ENCODE measurements around the gene H3-3A. TPM values are rescaled to one million over a fixed set of nuclear protein-coding genes. Genes with fewer than 3 reads are reported as not detected.

Gene H3-3A
- total RNA-seq, 1 experiment from 2014 or later: 1,129 TPM

DNA sequence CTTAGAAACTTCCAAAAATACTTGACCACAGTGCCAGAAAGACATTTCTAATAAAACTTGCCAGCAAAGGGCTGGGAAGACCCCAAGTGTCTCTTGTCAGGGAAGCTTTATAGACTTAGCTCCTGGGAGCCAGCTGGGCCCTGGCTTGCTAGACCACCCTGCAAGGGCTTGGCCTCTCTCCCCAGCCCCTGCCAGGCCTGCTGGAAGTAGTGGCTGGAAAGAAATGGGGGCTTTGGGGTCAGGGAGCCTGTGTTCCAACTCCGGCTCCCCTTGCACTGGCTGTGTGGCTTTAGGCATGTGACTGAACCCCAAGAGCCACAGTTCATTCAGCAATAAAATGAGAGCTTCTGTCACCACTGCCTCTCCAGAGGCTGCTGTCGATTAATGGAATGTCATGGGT lies 31.1 kb downstream of the H3-3A start:
- no peak overlapping the region for H2BK5ac ChIP-seq (ENCODE audit: insufficient read length, low read length)
- H2BK20ac ChIP-seq (ENCODE audit: low read depth, low read length, poor library complexity, severe bottlenecking): no peak overlapping the region
- H3K9me3 ChIP-seq (ENCODE audit: control insufficient read depth, low read depth, low read length): no peaks in the 10 kb centered on the region
- no peak overlapping the region for H2BK120ac ChIP-seq (ENCODE audit: low read depth, low read length, poor library complexity, severe bottlenecking)
- no peak overlapping the region for H3K18ac ChIP-seq (ENCODE audit: insufficient read length, low read depth, low read length)
- H4K20me1 ChIP-seq (ENCODE audit: control insufficient read depth, insufficient read depth, insufficient read length): no peaks in the 10 kb centered on the region
- H3K79me1 ChIP-seq (ENCODE audit: insufficient read depth, low read depth, low read length, poor library complexity, severe bottlenecking): no peaks in the 10 kb centered on the region
- H3K4me1 ChIP-seq (ENCODE audit: insufficient read depth, low read length): no peaks in the 10 kb centered on the region
- H3K4ac ChIP-seq (ENCODE audit: low read depth, low read length): no peak overlapping the region
- WGBS (ENCODE audit: extremely low coverage, insufficient read length, low lambda C conversion rate): no CpG with 5 or more reads among the region's 2 CpGs
- H2BK12ac ChIP-seq (ENCODE audit: insufficient read length, low read depth, low read length): no peak overlapping the region
- no peak overlapping the region for H3K27ac ChIP-seq (ENCODE audit: insufficient read length, low read depth, low read length)
- H3K9me3 Mint-ChIP-seq: peaks cover 0 to 4% of the 10 kb centered on the region in 2 experiments; a peak in 2 of 5 replicates
- H2BK15ac ChIP-seq (ENCODE audit: low read depth, low read length): no peak overlapping the region
- peaks cover 5% of the 10 kb centered on the region; the same call in 1 of the 2 replicates for H3K27me3 Mint-ChIP-seq (ENCODE audit: low read depth)
- H3K4me3 Mint-ChIP-seq: no peak overlapping the region
- H4K8ac ChIP-seq (replicated peaks; ENCODE audit: insufficient read length, low read depth, low read length): no peak overlapping the region
- no peak overlapping the region for H3K9ac ChIP-seq (ENCODE audit: extremely low read depth, insufficient read length, low read length)
- H3K27ac Mint-ChIP-seq: no peak overlapping the region
- no peaks in the 10 kb centered on the region for H3K27me3 ChIP-seq (ENCODE audit: insufficient read depth, low read length)
- H3T11ph ChIP-seq (ENCODE audit: low read length): no peak overlapping the region
- H3K4me1 Mint-ChIP-seq: peaks cover 10 to 17% of the 10 kb centered on the region in 2 experiments
- H3K23ac ChIP-seq (ENCODE audit: insufficient read length, low read depth, low read length): no peak overlapping the region
- H3K23me2 ChIP-seq (ENCODE audit: insufficient read length, low read depth, low read length, poor library complexity, severe bottlenecking): no peaks in the 10 kb centered on the region
- no peak overlapping the region for H3K56ac ChIP-seq (ENCODE audit: insufficient read length, low read depth, low read length)
- TF ChIP-seq, protein P1, sequence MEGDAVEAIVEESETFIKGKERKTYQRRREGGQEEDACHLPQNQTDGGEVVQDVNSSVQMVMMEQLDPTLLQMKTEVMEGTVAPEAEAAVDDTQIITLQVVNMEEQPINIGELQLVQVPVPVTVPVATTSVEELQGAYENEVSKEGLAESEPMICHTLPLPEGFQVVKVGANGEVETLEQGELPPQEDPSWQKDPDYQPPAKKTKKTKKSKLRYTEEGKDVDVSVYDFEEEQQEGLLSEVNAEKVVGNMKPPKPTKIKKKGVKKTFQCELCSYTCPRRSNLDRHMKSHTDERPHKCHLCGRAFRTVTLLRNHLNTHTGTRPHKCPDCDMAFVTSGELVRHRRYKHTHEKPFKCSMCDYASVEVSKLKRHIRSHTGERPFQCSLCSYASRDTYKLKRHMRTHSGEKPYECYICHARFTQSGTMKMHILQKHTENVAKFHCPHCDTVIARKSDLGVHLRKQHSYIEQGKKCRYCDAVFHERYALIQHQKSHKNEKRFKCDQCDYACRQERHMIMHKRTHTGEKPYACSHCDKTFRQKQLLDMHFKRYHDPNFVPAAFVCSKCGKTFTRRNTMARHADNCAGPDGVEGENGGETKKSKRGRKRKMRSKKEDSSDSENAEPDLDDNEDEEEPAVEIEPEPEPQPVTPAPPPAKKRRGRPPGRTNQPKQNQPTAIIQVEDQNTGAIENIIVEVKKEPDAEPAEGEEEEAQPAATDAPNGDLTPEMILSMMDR (conservative IDR thresholded peaks at IDR 0.05): no peak
- H3K4me2 ChIP-seq (ENCODE audit: insufficient read depth, insufficient read length, low read length): no peak overlapping the region
- H3K14ac ChIP-seq (ENCODE audit: insufficient read depth, low read length): no peak overlapping the region
- no peaks in the 10 kb centered on the region for H3K79me2 ChIP-seq (ENCODE audit: insufficient read depth, low read length)
- no peaks in the 10 kb centered on the region; a peak in 1 of 7 replicates for H3K36me3 Mint-ChIP-seq (ENCODE audit: insufficient read depth in 1 of 3, low read depth in 3 of 3)
- H2AK5ac ChIP-seq (ENCODE audit: insufficient read length, low read length): no peak overlapping the region
- no peak overlapping the region for H4K91ac ChIP-seq (ENCODE audit: insufficient read length, low read depth, low read length)
- no peak overlapping the region for H2AFZ ChIP-seq (ENCODE audit: low read length)
- no peak overlapping the region for H4K5ac ChIP-seq (ENCODE audit: insufficient read length, low read depth, low read length)
- DNase-seq: no peak
